ENCODE results near the gene DDX25.

- no peak for TF ChIP-seq CTCF (IDR thresholded peaks at IDR 0.05; ENCODE audit: low read depth, low read length, poor library complexity, severe bottlenecking)
- no peak for TF ChIP-seq EZH2phosphoT487 (IDR thresholded peaks at IDR 0.05; ENCODE audit: borderline replicate concordance, low read length)
Measured at GRCh38 chr11:125934473-125934872, 30.2 kb downstream of the DDX25 start.
